Left renal cortex interstitium (tissue), 4 donors: ENCODE results near the gene SETD7. TPM values are rescaled to one million over a fixed set of nuclear protein-coding genes. Genes with fewer than 3 reads are reported as not detected.
A peak's percentile ranks its signal among the peaks of the same experiment; 100 is the strongest.

Experiments
- DNase-seq, 4 donors: peaks; one replicate each; pipeline ENCODE4 v3.0.0-alpha.2; 2013; ENCODE audit warnings: low read depth in 4 of 4, low spot score in 2 of 4, missing footprints in 1 of 4
- polyA plus RNA-seq, 4 donors: library from polyadenylated mRNA; unstranded; fragments of 120-200 nt; gene quantifications; one replicate each; pipeline ENCODE4 v1.2.1, GENCODE V29; 2013; ENCODE audit not compliant: insufficient read length in 4 of 4

The SETD7 gene
- polyA plus RNA-seq, 4 donors = 12.6 to 13.1 (median 12.7) TPM

DNA sequence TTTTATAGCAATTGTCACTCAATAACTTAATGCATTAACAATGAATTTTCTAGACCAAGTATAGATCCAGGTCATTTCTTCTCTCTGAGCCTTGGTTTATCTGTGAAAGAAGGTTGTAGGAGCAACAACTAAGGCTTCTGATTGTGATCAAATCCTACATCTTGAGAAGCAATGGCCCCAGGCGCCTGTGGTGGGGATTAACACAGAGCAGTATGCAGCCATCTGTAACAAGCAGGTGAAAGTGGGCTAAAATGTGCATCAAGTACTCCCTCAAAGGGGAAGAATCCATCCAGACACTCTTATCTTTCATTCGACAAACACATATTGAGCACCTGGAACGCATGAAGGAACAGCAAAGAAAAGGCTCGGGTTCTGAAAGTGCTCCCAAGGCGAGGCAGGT lies 19.1 kb upstream of the SETD7 start:
- no peak for DNase-seq

DNA sequence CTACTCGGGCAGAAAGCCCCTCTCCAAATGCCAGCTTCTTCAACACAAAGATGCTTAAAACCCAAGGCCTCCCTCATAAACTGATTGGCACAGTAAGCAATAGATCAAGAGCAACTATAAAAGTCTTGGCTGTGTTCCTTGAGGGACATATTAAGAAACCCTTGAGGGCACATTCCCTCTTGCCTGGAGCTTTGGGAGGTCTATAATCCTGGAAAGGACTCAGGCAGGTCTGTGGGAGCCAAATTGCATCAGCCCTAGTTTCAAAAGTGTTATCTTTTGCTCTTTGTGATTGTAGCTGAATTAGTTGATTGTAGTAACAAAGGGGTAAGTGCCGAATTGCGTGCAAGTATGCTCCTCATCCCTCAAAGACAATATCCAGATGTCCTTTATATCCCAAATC lies 18.6 kb upstream of the SETD7 start:
- no peak for DNase-seq

- DNase-seq = no peak
These were observed 12.4 kb upstream of the SETD7 start for GRCh38 chr4:139568206-139568955.

DNA sequence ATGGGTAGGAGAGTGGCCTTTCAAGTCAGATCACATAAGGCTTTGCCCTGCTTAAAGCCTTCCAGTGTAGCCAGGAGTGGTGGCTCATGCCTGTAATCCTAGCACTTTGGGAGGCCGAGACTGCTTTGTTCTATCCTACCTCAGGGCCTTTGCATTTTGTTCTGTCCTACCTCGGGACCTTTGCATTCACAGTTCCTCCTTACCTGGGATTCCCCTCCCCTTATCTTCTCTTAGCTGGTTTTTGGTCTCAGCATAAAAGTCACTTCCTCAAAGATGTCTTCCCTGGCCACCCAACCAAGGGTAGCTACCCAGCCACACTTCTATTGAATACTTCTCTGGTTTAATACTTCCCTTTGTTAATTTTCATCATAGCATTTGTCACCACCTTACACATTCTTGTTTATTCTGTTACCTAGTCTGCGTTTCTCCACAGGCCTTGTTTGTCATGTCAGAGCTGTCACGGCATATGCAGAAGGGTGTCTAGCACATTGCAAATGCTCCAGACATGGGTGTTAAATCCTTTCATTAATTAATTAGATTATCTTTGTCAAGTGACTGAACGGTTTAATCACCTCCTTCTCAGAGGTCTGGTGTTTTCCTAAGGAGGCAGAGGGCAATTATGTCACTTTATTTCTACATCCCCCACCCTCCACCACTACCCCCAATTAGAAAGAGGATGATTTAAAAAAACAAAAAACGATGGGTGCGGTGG lies 11.3 kb upstream of the SETD7 start:
- DNase-seq = no peak

- no peak for DNase-seq
These were observed 8.5 kb upstream of the SETD7 start for GRCh38 chr4:139564502-139564901.

GRCh38 chr4:139563515-139563914 lies 7.5 kb upstream of the SETD7 start:
- DNase-seq = no peak

DNA sequence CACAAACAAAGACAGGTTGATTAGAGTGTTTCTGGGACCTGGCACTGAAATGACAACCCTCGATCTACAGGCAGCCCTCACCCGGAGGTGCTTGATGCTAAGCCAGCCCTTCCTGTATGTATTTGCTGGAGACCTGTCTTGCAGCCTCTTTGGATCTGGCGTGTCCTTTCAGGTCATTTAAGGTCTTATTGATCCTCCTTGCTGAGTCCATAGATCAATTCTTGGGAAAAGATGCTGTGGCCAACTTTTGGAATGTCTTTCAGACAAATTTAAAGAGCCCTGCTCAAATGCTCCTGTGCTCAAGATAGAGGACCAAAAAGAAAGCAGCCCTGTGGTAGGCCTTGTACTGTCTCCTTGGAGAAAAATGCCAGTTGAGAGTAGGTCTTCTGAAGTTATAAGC lies 6.8 kb upstream of the SETD7 start:
- no peak for DNase-seq

GRCh38 chr4:139562067-139562684 lies 6.2 kb upstream of the SETD7 start:
- no peak for DNase-seq

DNA sequence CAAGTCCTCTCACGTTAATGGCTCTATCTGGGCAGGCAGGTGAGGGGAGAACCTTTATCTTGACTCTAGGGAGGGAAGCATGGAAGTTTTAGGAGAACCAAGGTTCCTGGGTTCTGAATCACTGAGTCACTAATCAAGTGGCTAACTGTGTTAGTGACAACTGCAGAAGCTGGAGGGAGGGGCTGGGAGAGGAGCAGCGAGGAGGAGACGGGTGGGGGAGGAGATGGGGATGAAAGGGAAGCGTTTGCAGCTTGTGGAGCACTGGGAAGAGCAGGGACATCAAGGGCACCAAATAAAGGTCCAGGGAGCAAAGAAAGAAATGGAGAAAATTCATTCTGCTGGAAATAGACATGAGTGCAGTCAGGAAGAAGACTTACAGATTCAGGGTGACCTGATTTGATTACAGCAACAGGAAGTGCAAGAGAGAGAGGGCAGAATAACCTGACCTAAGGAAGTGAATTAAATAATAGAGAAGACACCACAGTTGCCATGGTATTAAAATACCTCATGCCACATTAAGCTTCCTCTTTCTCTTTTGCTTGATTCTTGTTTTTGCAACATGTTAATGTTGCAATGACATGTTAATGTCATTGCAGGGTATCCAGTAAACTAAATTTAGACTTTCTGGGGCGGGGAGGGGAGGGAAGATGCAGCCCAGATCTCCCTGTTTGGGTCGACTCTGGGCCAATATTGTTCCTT lies 4.5 kb upstream of the SETD7 start:
- no peak for DNase-seq

DNA sequence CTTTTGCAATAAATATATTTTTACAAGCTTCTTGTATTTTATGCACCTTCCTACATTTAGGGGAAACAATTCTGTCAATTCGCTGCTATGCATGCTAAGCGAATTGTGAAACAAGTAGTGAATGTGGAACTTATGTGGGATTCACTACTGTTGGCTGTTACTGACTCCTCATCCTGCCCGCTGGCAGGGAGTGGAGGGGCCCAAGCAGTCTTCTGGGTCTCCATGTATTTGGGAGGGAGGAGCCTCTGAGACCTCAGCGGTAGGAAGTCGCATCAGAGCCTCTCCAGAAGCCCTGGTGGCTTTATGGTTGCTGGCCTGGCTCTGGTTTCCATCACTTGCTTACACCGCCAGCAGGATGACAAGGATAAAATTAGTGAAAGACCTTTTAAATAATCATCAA lies 3.7 kb upstream of the SETD7 start:
- DNase-seq = no peak

DNA sequence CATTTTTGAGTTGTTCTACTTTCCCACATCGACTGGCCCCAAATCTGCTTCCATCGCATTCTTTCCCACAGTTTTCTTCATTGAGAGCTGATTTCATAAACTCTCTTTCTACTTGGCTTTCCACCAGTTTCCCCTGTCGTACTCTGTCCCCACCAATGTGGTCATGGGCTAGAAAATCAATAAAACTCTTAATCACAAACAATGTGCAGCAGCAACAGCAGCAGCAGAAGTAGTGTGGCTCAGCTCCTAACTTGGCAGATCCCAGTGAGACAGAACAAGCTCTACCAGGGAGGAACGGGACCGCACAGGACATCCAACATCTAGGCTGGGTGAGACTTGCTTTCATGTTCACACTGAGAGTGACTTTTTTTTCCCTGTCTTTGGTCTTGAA lies 3.1 kb upstream of the SETD7 start:
- no peak for DNase-seq

DNA sequence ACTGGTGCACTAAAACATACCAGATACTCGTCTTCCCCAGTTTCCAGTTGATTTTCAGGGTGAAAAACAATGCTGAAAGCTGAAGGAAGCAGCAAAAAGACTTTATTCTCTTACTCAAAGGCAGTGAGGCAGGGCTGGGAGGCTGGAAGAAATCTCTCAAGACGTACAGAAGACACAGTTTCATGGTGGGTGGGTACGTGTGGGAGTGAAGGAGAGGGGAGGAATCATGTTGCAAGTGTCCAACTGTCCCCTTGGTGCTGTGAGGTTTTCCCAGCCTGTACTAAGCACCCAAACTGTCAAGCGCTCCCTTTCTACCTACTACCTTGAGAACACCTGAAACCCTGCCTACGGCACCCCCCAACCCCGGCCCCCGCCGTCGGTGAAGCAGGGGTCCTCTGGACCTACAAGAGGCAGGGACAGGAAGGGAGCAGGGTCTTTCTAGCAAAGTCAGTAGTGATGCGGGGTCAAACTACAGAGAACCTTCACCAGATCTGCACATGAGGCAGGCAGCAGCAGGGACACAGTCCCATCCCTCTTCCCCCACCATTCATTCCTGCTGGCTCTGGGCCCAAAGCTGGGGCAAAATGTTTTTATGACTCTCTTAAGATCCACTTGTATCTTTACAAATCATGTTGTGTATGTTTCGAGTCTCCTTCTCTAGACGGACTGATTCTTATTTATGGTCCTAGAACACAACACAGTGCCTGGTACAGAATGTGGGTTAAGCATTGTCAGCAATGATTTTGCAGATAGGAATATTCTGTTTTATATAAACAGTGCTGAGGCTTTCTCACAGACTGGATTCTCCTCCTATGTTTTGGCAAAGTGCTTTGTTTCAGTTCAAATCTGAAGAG lies 2.4 kb upstream of the SETD7 start:
- DNase-seq = no peak

DNA sequence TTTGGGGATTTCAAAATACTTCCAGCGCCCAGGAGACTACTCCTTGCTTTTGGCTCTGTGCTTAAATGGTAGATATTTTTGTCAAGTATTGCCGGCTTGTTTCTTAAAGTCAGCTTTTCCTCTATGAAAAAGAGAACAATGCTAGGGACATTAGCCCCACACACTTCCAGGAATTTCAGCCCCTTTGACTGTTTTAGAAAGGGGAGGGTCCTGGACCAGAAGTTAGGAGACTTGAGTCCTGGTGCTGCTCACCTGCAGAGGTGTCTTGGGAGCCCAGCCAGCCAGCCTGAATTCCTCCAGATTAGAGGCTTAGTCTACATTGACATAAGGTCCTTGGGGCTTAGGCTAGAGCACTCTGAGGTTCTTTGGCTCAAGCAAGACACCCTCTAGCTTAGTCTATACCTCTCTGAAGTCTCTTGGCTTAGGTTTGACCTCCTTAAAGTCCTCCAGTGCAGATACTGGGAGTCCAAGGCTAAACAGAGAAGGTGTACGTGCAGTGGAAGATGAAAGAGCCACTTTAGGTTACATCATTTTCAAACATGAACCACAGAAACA lies 1.6 kb upstream of the SETD7 start:
- no peak for DNase-seq

DNA sequence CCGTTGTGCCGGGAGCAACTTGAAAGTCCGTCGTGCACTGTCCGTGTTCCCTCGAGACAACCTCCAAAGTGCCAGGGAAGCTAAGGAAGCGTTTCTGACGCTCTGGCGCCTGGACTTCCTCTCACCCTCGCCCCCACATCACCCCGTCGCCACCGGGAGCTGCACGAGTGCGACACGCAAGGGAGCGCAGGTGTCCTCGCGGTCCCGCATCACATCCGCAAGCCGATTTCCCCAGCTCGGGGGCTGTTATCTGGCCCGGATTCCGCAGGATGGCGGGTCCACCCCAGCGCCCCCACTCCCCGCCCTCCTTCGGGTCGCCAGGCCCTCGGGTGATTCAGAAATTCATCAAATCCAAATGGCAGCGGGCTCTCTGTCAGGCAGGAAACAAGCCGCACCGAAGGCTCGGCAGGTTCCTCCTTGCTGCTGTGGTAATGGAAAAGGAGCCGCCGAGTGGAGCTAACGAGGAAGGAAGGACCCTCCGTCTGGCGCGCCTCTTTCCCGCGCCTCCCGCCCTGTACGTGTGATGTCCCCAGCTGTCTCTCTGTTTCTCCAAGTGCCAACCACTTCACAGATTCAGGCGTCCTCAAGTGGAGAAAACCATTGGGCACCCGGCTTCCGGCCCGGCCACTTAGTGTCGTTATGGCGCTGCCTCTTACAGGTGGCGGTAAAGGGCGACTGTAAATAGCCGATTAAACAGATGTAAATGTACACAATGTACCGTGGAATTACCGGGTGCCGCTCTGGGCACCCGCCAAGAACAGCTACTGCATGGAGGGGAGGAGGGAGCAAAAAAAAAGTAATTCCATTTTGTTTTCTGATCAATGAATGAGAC lies 921 bp upstream of the SETD7 start:
- no peak for DNase-seq

- no peak for DNase-seq
These were observed 331 bp downstream of the SETD7 start for GRCh38 chr4:139555705-139556070.

DNA sequence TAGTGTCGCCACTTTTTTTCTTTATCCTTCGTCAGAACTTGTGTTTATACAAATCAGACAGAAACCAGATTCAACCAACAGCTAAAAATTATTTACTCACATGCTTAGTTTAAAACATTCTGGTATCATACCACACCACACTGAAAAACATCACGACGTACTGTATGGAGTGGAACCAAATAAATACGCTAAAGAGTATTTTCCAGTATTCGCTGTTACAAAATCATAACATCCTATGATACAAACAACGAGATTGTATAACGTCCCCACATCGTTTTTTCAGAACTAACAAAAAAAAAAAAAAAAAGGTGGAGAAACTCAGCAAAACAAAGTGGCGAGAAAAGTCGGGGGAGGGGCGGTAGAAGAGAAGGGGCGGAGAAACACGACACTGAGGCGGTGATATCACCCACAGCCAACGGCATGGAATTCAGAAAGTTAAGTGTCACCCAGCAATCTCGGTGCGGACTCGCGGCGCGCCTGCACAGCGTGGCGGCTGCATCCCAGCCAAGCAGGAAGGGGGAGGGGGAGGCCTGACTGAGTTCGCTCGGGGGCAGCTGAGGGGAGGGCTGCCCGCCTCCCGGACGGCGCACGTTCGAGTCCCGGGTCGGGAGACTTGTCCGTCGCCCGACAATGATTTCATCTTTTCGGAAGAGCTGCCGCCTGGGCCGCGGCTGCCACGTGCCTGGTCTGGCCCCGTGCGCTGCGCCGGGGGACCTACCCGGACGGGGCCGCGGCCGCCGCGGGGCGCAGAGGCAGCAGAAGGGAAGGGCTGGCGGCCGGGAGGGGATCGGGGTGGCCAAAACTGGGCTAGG lies 920 bp downstream of the SETD7 start:
- DNase-seq = peak; percentile 79 to 87 (median 85)

DNA sequence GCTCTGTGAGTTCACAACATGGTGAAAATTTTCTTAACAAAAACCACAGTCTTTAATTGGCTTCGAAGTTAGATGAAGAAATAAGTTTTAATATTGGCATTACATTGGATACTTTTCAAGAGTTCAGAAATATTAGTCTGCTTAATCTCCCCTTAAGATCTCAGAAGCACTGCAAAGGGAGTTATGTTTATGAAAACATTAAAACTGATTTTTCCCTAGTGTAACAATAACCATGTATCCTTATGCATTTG lies 1.5 kb downstream of the SETD7 start:
- DNase-seq = no peak

GRCh38 chr4:139553751-139554641 lies 2.0 kb downstream of the SETD7 start:
- no peak for DNase-seq
